Stomach (tissue), 9 donors: ENCODE data around the gene PKNOX2. TPM values are rescaled to one million over a fixed set of nuclear protein-coding genes. Genes with fewer than 3 reads are reported as not detected.

Source experiments
- DNase-seq, 2 donors: peaks; one replicate each; pipeline versions ENCODE4 v3.0.0 to v3.0.0-alpha.2; 2013 to 2019
- H3K27ac ChIP-seq, 5 donors: fragments of 200-600 bp in 4 of 5; sonication (generic) in 4 of 5; one replicate each; pipeline ENCODE4 v1.5.1; 2013 to 2019; ENCODE audit warnings: mild to moderate bottlenecking in 1 of 5, moderate library complexity in 1 of 5
- H3K27me3 ChIP-seq, 3 donors: fragments of 200-600 bp; sonication (generic); one replicate each; pipeline ENCODE4 v1.5.1; 2017 to 2019; ENCODE audit warnings: mixed run types in 1 of 3
- H3K36me3 ChIP-seq, 4 donors: fragments of 200-600 bp; sonication (generic); 1 replicate in 3 of 4; 2 replicates in 1 of 4; pipeline ENCODE4 v1.5.1; 2016 to 2019
- H3K4me1 ChIP-seq, 4 donors: fragments of 200-600 bp; sonication (generic); one replicate each; pipeline ENCODE4 v1.5.1; 2016 to 2019
- H3K4me3 ChIP-seq, 4 donors: fragments of 200-600 bp; sonication (generic) in 3 of 4; one replicate each; pipeline ENCODE4 v1.5.1; 2016 to 2019; ENCODE audit warnings: mild to moderate bottlenecking in 1 of 4
- H3K9me3 ChIP-seq, 4 donors: fragments of 200-600 bp; sonication (generic); one replicate each; pipeline ENCODE4 v1.5.1; 2016 to 2019
- CTCF ChIP-seq, 7 experiments: fragments of 450-650 bp in 4 of 7; fragments of 200-600 bp in 3 of 7; sonication (generic) in 3 of 7; IDR thresholded peaks; one replicate each; pipeline ENCODE4 v1.5.1; 2016 to 2019; ENCODE audit warnings: antibody characterized with exemption in 7 of 7, control low read depth in 2 of 7, mild to moderate bottlenecking in 1 of 7
- EP300 ChIP-seq: sonication (generic); formaldehyde crosslinking; IDR thresholded peaks from one replicate; pipeline ENCODE4 v1.6.1; 2017; ENCODE audit warnings: antibody characterized with exemption
- POLR2A ChIP-seq, 4 donors: fragments of 450-650 bp; IDR thresholded peaks; one replicate each; pipeline ENCODE4 v1.6.1; 2016; ENCODE audit warnings: antibody characterized with exemption in 4 of 4, control low read depth in 2 of 4, mild to moderate bottlenecking in 1 of 4, moderate library complexity in 1 of 4
- POLR2AphosphoS5 ChIP-seq, 3 donors: sonication (generic); formaldehyde crosslinking; IDR thresholded peaks; one replicate each; pipeline ENCODE4 v1.6.1; 2016; ENCODE audit warnings: antibody characterized with exemption in 3 of 3
- WGBS, 5 donors: extraction: QIAGEN DNeasy Blood & Tissue Kit in 3 of 5; methylation state at CpG; one replicate each; pipeline versions ENCODE4 v1.1.5 to v1.1.7; 2013 to 2018; 5-methylcytosine and 5-hydroxymethylcytosine counted together
- intact Hi-C: fragments of 100-400 bp; cut with DNase I; formaldehyde crosslinking; loops from one replicate; pipeline ENCODE4 v1.15.1; 2023; ENCODE audit warnings: low total_unique reads
- polyA plus RNA-seq, 3 donors: library from polyadenylated mRNA; stranded (reverse); fragments of 200-250 nt; gene quantifications; one replicate each; pipeline ENCODE4 v1.2.3, GENCODE V29; 2013
- total RNA-seq, 5 donors: library from RNA; depleted of rRNA; stranded (reverse); fragments of >200 nt; gene quantifications; one replicate each; pipeline versions ENCODE4 v1.1.0 to v1.2.3, GENCODE V29; 2014 to 2016
- donor health status: healthy with polysubstance abuse.
- donor health status: Bipolar disorder and iron deficiency.
- donor health status: healthy.

Gene PKNOX2
- total and polyA plus RNA-seq, 8 donors, result 0.83 to 4.9 (median 2.3) TPM; not detected in 1

GRCh38 chr11:125257190-125257579 lies 92.6 kb downstream of the PKNOX2 start:
- Histone ChIP-seq H3K27ac (no peak overlapping the region), H3K4me3 (no peak overlapping the region), H3K36me3 (no peaks in the 10 kb centered on the region), H3K4me1 (peaks cover 0 to 10% (median 2%) of the 10 kb centered on the region in 4 donors), H3K9me3 (no peaks in the 10 kb centered on the region), H3K27me3 (peaks cover 0 to 5% (median 5%) of the 10 kb centered on the region in 3 donors)
- TF ChIP-seq POLR2A (IDR thresholded peaks at IDR 0.05), result no peak
- no peak for TF ChIP-seq POLR2AphosphoS5 (IDR thresholded peaks at IDR 0.05)
- TF ChIP-seq CTCF (IDR thresholded peaks at IDR 0.05), result no peak
- no peak for TF ChIP-seq EP300
- WGBS, 5 donors, result 75 to 88% (median 87%) methylated on average over 7 of the region's 7 CpGs
- DNase-seq, result no peak
- intact Hi-C loops, result no loop called here

GRCh38 chr11:125257751-125258150 lies 93.2 kb downstream of the PKNOX2 start:
- intact Hi-C loops, result no loop called here
- Histone ChIP-seq H3K4me1 (peaks cover 0 to 15% (median 5%) of the 10 kb centered on the region in 4 donors), H3K27ac (no peak overlapping the region), H3K9me3 (no peaks in the 10 kb centered on the region), H3K36me3 (no peaks in the 10 kb centered on the region), H3K4me3 (no peak overlapping the region), H3K27me3 (peaks cover 0 to 11% (median 9%) of the 10 kb centered on the region in 3 donors)
- no peak for DNase-seq
- TF ChIP-seq POLR2AphosphoS5 (IDR thresholded peaks at IDR 0.05), result no peak
- TF ChIP-seq POLR2A (IDR thresholded peaks at IDR 0.05), result no peak
- no peak for TF ChIP-seq EP300
- TF ChIP-seq CTCF (IDR thresholded peaks at IDR 0.05), result no peak
- WGBS, 5 donors, result 84 to 92% (median 91%) methylated on average over 4 of the region's 4 CpGs

GRCh38 chr11:125258291-125259032 lies 93.9 kb downstream of the PKNOX2 start:
- Histone ChIP-seq H3K4me3 (no peak overlapping the region), H3K36me3 (no peaks in the 10 kb centered on the region), H3K4me1 (peaks cover 0 to 22% (median 12%) of the 10 kb centered on the region in 4 donors), H3K27ac (no peak overlapping the region), H3K9me3 (no peaks in the 10 kb centered on the region), H3K27me3 (peaks cover 0 to 18% (median 16%) of the 10 kb centered on the region in 3 donors)
- WGBS, 5 donors, result 80 to 85% (median 82%) methylated on average over 7 to 8 of the region's 8 CpGs
- TF ChIP-seq POLR2A (IDR thresholded peaks at IDR 0.05) (no peak), CTCF (IDR thresholded peaks at IDR 0.05) (no peak), EP300 (no peak), POLR2AphosphoS5 (IDR thresholded peaks at IDR 0.05) (no peak)
- no peak for DNase-seq
- intact Hi-C loops, result no loop called here

- intact Hi-C loops, result no loop called here
- H3K27ac ChIP-seq, result peak overlapping the region in 1 of 5 donors; percentile 51
Observed at GRCh38 chr11:125261588-125261987, 97.0 kb downstream of the PKNOX2 start.

More at GRCh38 chr11:125261588-125261987, 97.0 kb downstream of the PKNOX2 start:
- Histone ChIP-seq H3K4me3 (no peak overlapping the region), H3K9me3 (no peaks in the 10 kb centered on the region), H3K4me1 (peaks cover 0 to 27% (median 18%) of the 10 kb centered on the region in 4 donors), H3K27me3 (peaks cover 0 to 31% (median 28%) of the 10 kb centered on the region in 3 donors), H3K36me3 (no peaks in the 10 kb centered on the region)
- 77 to 89% (median 86%) methylated on average over 3 to 4 of the region's 4 CpGs for WGBS, 5 donors
- TF ChIP-seq POLR2AphosphoS5 (IDR thresholded peaks at IDR 0.05) (no peak), EP300 (no peak), POLR2A (IDR thresholded peaks at IDR 0.05) (no peak), CTCF (IDR thresholded peaks at IDR 0.05) (no peak)
- no peak for DNase-seq
